ENCODE results near the gene SSBP4. TPM values are rescaled to one million over a fixed set of nuclear protein-coding genes. Genes with fewer than 3 reads are reported as not detected.

SSBP4 gene
- total and polyA plus RNA-seq, 9 of the 15 experiments (the other 6 are each of a cell fraction or from before 2014, with no cell fraction given) = 1.1 to 189 (median 39.0) TPM

- TF ChIP-seq GTF3C2 (IDR thresholded peaks at IDR 0.05; ENCODE audit: borderline replicate concordance, extremely low read depth, insufficient read length) (peak; percentile 31), ZSCAN29 (IDR thresholded peaks at IDR 0.05) (no peak), SPI1 (IDR thresholded peaks at IDR 0.05; ENCODE audit: borderline replicate concordance, low read depth, low read length) (peak; percentile 79; the same call in 1 of the 2 replicates), E2F6 (IDR thresholded peaks at IDR 0.05; ENCODE audit: borderline replicate concordance in 1 of 2, extremely low read depth in 1 of 2, insufficient read depth in 1 of 2, insufficient read length in 1 of 2, low read depth in 1 of 2, low read length in 1 of 2, poor library complexity in 1 of 2, severe bottlenecking in 1 of 2) (peak in 1 of 2 experiments; percentile 11), RFX1 (IDR thresholded peaks at IDR 0.05) (peak; percentile 95), NFIC (IDR thresholded peaks at IDR 0.05) (peak; percentile 55; the same call in 1 of the 2 replicates), VEZF1 (CRISPR knock-in tag; IDR thresholded peaks at IDR 0.05) (peak; percentile 11; the same call in 1 of the 2 replicates)
These were observed 21.7 kb upstream of the SSBP4 start, which contains the start of gene LRRC25 (continued) for GRCh38 chr19:18397242-18398202.

Measured in K562 (cell line).